Endothelial cell of umbilical vein (primary cell): Measurements from ENCODE around the gene MTRF1. TPM values are rescaled to one million over a fixed set of nuclear protein-coding genes. Genes with fewer than 3 reads are reported as not detected.

Experiments used
- BruUV-seq: library from RNA; stranded (reverse); fragments of 400-500 nt; replicated peaks from 2 replicates; lab custom pipeline; 2021; lab: Mats Ljungman, UMichigan
- CTCF ChIA-PET: fragments of 300-600, 350-600 bp; sonication (Branson Sonifier 250); formaldehyde crosslinking; loops from one replicate; lab custom pipeline; 2021; ENCODE audit warnings: antibody characterized with exemption, inconsistent platforms; lab: Charles Lee
- POLR2A ChIA-PET: fragments of 300-600, 350-600 bp; sonication (Branson Sonifier 250); formaldehyde crosslinking; loops from one replicate; lab custom pipeline; 2021; ENCODE audit warnings: antibody characterized with exemption, inconsistent platforms; lab: Charles Lee
- DNase-seq: peaks from one replicate; pipeline ENCODE4 v3.0.0-alpha.2; 2011; ENCODE audit warnings: low read depth, low spot score
- FAIRE-seq: peaks from 2 replicates; lab custom pipeline; 2011; peaks lifted over from hg19 to GRCh38; lab: Jason Lieb, UNC
- H2AFZ ChIP-seq: 2 replicates; pipeline ENCODE4 v1.6.0; 2012; ENCODE audit warnings: low read depth, low read length, control low read depth, inconsistent platforms
- H3K27ac ChIP-seq: 2 replicates; pipeline ENCODE4 v1.5.1; 2011; ENCODE audit warnings: low read depth, mild to moderate bottlenecking, control low read depth, low read length, moderate library complexity; ENCODE audit not compliant: insufficient read depth
- H3K27me3 ChIP-seq, 2 experiments: 2 replicates each; pipeline versions ENCODE4 v1.6.0 to v1.6.1; 2011; ENCODE audit warnings: low read length in 2 of 2, mixed read lengths in 1 of 2; ENCODE audit not compliant: control insufficient read depth in 2 of 2, insufficient read depth in 2 of 2
- H3K36me3 ChIP-seq, 2 experiments: 2 replicates in 1 of 2; 3 replicates in 1 of 2; pipeline ENCODE4 v1.5.1; 2011; ENCODE audit warnings: low read length in 2 of 2, mild to moderate bottlenecking in 1 of 2, moderate library complexity in 1 of 2; ENCODE audit not compliant: control insufficient read depth in 2 of 2, insufficient read depth in 2 of 2; ENCODE audit errors: extremely low read depth in 1 of 2
- H3K4me1 ChIP-seq: 3 replicates; pipeline ENCODE4 v1.5.1; 2011; ENCODE audit warnings: mild to moderate bottlenecking, low read length; ENCODE audit not compliant: control insufficient read depth, insufficient read depth; ENCODE audit errors: extremely low read depth
- H3K4me2 ChIP-seq: 2 replicates; pipeline ENCODE4 v1.6.1; 2011; ENCODE audit warnings: low read length, control low read depth, mixed read lengths; ENCODE audit not compliant: insufficient read depth
- H3K4me3 ChIP-seq, 3 experiments: fragments of 200-600 bp in 1 of 3; sonication (generic), shearing (Covaris generic) in 1 of 3; replicated peaks in 1 of 3; 2 replicates each; pipeline ENCODE4 v1.5.1; 2011 to 2016; ENCODE audit warnings: control low read depth in 3 of 3, low read length in 3 of 3, mild to moderate bottlenecking in 2 of 3, inconsistent platforms in 1 of 3, low read depth in 1 of 3, moderate library complexity in 1 of 3; ENCODE audit not compliant: insufficient read depth in 1 of 3
- H3K79me2 ChIP-seq: 2 replicates; pipeline ENCODE4 v1.6.0; 2012; ENCODE audit warnings: low read length, inconsistent platforms; ENCODE audit not compliant: control insufficient read depth, insufficient read depth
- H3K9ac ChIP-seq: replicated peaks from 2 replicates; pipeline ENCODE3; 2011; ENCODE audit warnings: low read length, control low read depth; ENCODE audit not compliant: insufficient read depth; ENCODE audit errors: extremely low read depth
- H3K9me1 ChIP-seq: replicated peaks from 3 replicates; pipeline ENCODE4 v1.6.0; 2011; ENCODE audit warnings: mild to moderate bottlenecking, low read length; ENCODE audit not compliant: control insufficient read depth, insufficient read depth; ENCODE audit errors: extremely low read depth
- H3K9me3 ChIP-seq: replicated peaks from 2 replicates; pipeline ENCODE4 v1.5.1; 2012; ENCODE audit warnings: low read length, inconsistent platforms; ENCODE audit not compliant: control insufficient read depth, insufficient read depth
- H4K20me1 ChIP-seq: replicated peaks from 2 replicates; pipeline ENCODE3; 2011; ENCODE audit warnings: mild to moderate bottlenecking, low read length; ENCODE audit not compliant: control insufficient read depth, insufficient read depth; ENCODE audit errors: extremely low read depth
- FOS ChIP-seq: IDR thresholded peaks from 2 replicates; pipeline ENCODE4 v1.6.1; 2011; ENCODE audit warnings: mild to moderate bottlenecking, low read length, moderate library complexity, borderline replicate concordance; ENCODE audit not compliant: insufficient read depth
- GATA2 ChIP-seq: IDR thresholded peaks from 2 replicates; pipeline ENCODE4 v1.7.0; 2011; ENCODE audit warnings: low read depth, mild to moderate bottlenecking, moderate library complexity, mixed read lengths, low read length; ENCODE audit not compliant: insufficient read length, insufficient read depth
- MYC ChIP-seq: IDR thresholded peaks from one replicate; pipeline ENCODE4 v1.6.1; 2011; ENCODE audit warnings: mild to moderate bottlenecking, low read depth, low read length
- POLR2AphosphoS5 ChIP-seq: IDR thresholded peaks from 2 replicates; pipeline ENCODE4 v1.6.1; 2012; ENCODE audit warnings: low read depth, mild to moderate bottlenecking, control low read depth, low read length, moderate library complexity; ENCODE audit not compliant: insufficient read depth
- dilution Hi-C: fragments of 300-500 bp; cut with MboI; formaldehyde crosslinking; loops from one replicate; pipeline ENCODE4 v1.15.0; 2019; ENCODE audit warnings: low sequenced_read_pairs; ENCODE audit not compliant: extremely low pct_ligation_motif_present
- intact Hi-C: fragments of 100-400 bp; cut with micrococcal nuclease; formaldehyde crosslinking; loops from one replicate; pipeline ENCODE4 v1.10.0; 2022
- polyA plus RNA-seq, 4 experiments: library from polyadenylated mRNA; depleted of rRNA in 3 of 4; stranded (reverse) in 3 of 4; unstranded in 1 of 4; fragments of >200 nt; gene quantifications; 2 replicates each; pipeline versions ENCODE4 v1.2.1 to v1.2.3, GENCODE V29; 2011 to 2012; ENCODE audit warnings: missing spikeins in 1 of 4
- total RNA-seq: library from RNA; stranded (reverse); gene quantifications from 2 replicates; pipeline ENCODE4 v1.2.3, GENCODE V29; 2021
- TF ChIP-seq, protein P1 (sequence below), 2 donors: IDR thresholded peaks; 1 replicate in 1 of 2; 2 replicates in 1 of 2; pipeline ENCODE4 v1.5.1; 2011; ENCODE audit warnings: low read length in 2 of 2, mild to moderate bottlenecking in 2 of 2, moderate library complexity in 2 of 2, control low read depth in 1 of 2, inconsistent platforms in 1 of 2, low read depth in 1 of 2; ENCODE audit not compliant: insufficient read depth in 1 of 2; ENCODE audit errors: extremely low read depth in 1 of 2
- TF ChIP-seq, protein P2 (sequence below): IDR thresholded peaks from 2 replicates; pipeline ENCODE4 v1.6.1; 2011; ENCODE audit not compliant: insufficient read depth, insufficient read length

Gene MTRF1
- total and polyA plus RNA-seq, 2 donors (not counting 3 experiments of a cell fraction or from before 2014, with no cell fraction given) = 8.0 to 16.3 TPM

DNA sequence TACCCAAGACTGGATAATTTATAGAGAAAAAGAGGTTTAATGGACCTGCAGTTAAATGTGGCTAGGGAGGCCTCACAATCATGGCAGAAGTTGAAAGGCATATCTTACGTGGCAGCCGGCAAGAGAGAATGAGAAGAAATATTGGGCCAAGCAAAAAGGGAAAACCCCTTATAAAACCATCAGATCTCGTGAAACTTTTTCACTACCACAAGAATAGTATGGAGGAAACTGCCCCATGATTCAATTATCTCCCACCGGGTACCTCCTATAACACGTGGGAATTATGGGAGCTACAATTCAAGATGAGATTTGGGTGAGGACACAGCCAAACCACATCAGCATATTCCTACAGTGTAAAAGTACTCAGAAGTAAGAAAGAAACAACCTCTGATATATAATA is 64.3 kb downstream of the MTRF1 start:
- intact Hi-C loops = loop anchor here (10.0 kb wide), 2 partner anchors 124 to 446 kb away; no protein-coding TSS in a partner anchor
- FAIRE-seq = no peak

More for the DNA sequence above, 64.3 kb downstream of the MTRF1 start:
- Histone ChIP-seq H3K4me1 (peaks cover 4% of the 10 kb centered on the region), H3K79me2 (no peaks in the 10 kb centered on the region), H3K4me2 (no peak overlapping the region), H3K27me3 (no peaks in the 10 kb centered on the region), H2AFZ (no peak overlapping the region), H3K9me3 (no peaks in the 10 kb centered on the region), H4K20me1 (no peaks in the 10 kb centered on the region), H3K9ac (no peak overlapping the region), H3K9me1 (no peaks in the 10 kb centered on the region), H3K36me3 (no peaks in the 10 kb centered on the region), H3K27ac (no peak overlapping the region), H3K4me3 (no peak overlapping the region)
- BruUV-seq = no TSS peak
- CTCF ChIA-PET = interaction anchor here (1.8 kb wide), 1 partner anchor 22 kb away, joined by 8 read pairs; no protein-coding TSS in a partner anchor
- no peak for TF ChIP-seq MYC
- TF ChIP-seq, protein P1, sequence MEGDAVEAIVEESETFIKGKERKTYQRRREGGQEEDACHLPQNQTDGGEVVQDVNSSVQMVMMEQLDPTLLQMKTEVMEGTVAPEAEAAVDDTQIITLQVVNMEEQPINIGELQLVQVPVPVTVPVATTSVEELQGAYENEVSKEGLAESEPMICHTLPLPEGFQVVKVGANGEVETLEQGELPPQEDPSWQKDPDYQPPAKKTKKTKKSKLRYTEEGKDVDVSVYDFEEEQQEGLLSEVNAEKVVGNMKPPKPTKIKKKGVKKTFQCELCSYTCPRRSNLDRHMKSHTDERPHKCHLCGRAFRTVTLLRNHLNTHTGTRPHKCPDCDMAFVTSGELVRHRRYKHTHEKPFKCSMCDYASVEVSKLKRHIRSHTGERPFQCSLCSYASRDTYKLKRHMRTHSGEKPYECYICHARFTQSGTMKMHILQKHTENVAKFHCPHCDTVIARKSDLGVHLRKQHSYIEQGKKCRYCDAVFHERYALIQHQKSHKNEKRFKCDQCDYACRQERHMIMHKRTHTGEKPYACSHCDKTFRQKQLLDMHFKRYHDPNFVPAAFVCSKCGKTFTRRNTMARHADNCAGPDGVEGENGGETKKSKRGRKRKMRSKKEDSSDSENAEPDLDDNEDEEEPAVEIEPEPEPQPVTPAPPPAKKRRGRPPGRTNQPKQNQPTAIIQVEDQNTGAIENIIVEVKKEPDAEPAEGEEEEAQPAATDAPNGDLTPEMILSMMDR (IDR thresholded peaks at IDR 0.05; ENCODE audit: extremely low read depth in 1 of 2, insufficient read depth in 1 of 2, low read depth in 1 of 2, low read length in 2 of 2) = no peak
- TF ChIP-seq, protein P2, sequence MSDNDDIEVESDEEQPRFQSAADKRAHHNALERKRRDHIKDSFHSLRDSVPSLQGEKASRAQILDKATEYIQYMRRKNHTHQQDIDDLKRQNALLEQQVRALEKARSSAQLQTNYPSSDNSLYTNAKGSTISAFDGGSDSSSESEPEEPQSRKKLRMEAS = no peak
- no peak for TF ChIP-seq POLR2AphosphoS5
- no peak for TF ChIP-seq FOS
- TF ChIP-seq GATA2 = no peak
- dilution Hi-C loops = no loop called here
- no peak for DNase-seq
- POLR2A ChIA-PET = no interaction called here
